Non-pigmented ciliary epithelial cell (primary cell): ENCODE results near the gene CP.
"Not testable (repeated sequence)": the region's sequence is repeated elsewhere in the genome, so short reads cannot be mapped to it uniquely, and the experiment has no call there.

Experiments
- DNase-seq: peaks from one replicate; pipeline ENCODE4 v3.0.0-alpha.2; 2010; ENCODE audit warnings: low read depth

CP gene

GRCh38 chr3:149227591-149228268 is 6.1 kb upstream of the CP start:
- no peak for DNase-seq

GRCh38 chr3:149226776-149227175 is 5.1 kb upstream of the CP start:
- no peak for DNase-seq

- no peak for DNase-seq
These were observed 3.3 kb upstream of the CP start for GRCh38 chr3:149224736-149225594.

GRCh38 chr3:149223461-149223820 is 1.8 kb upstream of the CP start:
- DNase-seq: no peak

DNA sequence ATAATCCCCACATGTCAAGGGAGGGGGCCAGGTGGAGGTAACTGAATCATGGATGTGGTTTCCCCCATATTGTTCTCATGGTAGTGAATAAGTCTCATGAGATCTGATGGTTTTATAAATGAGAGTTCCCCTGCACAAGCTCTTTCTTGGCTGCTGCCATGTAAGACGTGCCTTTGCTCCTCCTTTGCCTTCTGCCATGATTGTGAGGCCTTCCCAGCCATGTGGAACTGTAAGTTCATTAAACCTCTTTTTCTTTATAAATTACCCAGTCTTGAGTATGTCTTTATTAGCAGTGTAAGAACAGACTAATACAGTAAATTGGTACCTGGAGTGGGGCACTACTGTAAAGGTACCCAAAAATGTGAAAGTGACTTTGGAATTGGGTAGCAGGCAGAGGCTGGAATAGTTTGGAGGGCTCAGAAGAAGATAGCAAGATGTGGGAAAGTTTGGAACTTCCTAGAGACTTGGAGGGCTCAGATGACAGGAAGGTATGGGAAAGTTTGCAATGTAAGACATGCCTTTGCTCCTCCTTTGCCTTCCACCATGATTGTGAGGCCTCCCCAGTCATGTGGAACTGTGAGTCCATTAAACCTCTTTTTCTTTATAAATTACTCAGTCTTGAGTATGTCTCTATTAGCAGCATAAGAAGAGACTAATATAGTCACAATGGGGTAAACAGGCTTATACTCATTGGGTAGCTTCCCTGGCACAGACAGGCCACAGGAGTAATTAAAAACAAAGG is 2.1 kb downstream of the CP start:
- not testable (repeated sequence) for DNase-seq

- DNase-seq: no peak
These were observed 4.3 kb downstream of the CP start for GRCh38 chr3:149217347-149217746.

DNA sequence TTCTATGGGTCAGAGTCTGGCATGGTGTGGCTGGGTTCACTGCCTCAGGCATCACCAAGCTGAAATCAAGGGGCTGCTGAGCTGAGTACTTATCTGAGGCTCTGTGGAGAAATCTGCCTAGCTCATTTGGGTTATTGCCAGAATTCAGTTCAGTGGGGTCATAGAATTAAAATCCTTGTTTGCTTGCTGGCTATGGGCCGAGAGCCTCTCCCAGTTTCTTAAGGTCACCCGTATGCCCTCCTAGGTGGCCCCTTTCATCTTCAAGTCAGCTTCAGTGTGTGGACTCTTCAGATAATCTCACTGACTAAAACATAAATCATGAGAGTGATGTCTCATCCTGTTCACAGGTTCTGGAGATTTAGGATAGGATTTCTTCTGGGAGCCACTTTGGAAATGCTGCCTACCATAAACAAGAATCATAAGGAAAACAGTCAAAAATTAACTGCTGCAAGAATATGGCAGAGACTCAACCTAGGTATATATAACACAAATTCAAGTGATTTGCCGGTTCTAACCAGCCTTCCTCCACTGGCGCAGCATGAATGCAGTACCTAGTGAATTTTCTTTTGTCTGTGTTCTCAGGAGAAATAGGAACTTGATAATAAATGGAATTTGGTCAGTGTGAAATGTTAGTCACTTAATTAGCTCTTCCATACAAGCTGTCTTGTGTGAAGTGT is 5.3 kb downstream of the CP start:
- DNase-seq: no peak

GRCh38 chr3:149215515-149215914 is 6.1 kb downstream of the CP start:
- DNase-seq: no peak

DNA sequence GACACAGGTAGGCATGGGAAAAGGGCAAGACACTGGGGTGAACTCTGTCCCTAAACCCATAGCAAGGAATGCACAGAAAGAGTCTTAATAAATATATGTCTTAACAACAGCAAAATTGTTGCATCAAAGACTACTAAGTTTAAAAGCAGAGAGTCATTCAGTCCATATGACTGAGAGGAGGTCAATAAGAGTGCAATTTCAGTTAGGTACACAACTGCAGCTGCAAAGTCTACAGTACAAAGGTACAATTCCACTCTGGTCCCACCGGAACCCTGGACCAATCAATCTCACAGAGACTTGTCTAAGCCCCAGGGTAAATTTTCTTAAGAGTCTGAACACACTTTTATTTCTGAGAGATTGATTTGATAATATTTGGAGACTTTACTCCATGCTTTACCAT is 6.9 kb downstream of the CP start:
- DNase-seq: no peak

DNA sequence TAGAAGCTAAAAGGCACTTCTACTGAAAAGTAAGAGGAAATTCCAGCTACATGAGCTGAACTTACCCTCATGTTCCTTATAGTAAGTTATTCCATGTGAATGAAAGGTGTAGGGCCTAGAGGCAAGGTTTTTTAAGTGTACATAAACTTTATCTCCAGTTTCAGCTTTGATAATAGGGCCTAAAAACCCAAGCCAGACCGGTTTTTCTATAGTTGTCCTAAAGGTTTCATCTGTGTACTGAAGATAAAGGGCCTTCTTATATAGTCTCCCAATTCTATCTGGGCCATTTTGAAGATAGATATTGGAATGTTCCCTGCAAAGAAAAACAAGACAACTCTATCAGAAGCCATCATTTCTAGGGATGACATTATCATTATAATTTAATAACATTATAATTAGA is 9.2 kb downstream of the CP start:
- no peak for DNase-seq

DNA sequence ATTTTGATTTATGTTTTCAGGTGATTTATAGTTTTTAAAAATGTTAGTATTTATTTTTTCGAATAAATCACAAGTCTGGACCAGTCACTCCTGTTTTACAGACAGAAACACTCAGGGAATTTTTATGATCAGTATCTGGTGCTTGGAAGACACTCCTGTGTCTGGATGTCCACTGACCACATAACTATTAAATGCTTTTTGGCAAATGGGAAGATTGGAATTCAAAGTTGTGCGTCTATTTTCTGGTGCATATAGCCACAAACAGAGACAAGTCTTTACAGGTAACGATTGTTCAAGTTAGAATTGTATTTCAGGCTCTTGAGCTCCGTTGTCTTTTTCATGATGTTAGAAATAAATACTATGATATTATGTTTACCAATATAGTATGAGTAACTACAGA is 12.2 kb downstream of the CP start:
- no peak for DNase-seq

GRCh38 chr3:149207475-149207874 is 14.2 kb downstream of the CP start:
- no peak for DNase-seq

GRCh38 chr3:149204390-149204991 is 17.1 kb downstream of the CP start:
- no peak for DNase-seq

DNA sequence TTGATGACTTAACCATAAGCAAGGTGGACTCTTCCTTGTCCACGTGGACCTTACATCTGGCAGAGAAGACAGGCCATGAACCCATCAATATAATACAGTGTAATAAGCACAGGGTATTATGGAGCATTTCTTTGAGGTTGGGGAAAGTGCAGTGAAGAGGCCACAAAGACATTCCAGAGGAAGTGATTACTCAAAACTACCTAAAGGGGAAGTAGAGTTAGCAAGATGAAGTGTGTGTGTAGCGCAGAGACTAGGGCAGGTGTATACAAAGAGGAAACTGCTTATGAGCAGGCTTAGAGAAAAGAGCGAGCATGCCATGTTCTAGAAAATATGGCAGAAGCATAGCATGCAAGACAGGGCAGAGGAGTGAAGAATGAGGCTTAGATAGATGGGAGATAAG is 17.9 kb downstream of the CP start:
- no peak for DNase-seq

GRCh38 chr3:149199474-149199873 is 22.2 kb downstream of the CP start:
- no peak for DNase-seq

GRCh38 chr3:149198611-149199010 is 23.0 kb downstream of the CP start:
- DNase-seq: peak; percentile 45

GRCh38 chr3:149197669-149198068 is 24.0 kb downstream of the CP start:
- DNase-seq: no peak

DNA sequence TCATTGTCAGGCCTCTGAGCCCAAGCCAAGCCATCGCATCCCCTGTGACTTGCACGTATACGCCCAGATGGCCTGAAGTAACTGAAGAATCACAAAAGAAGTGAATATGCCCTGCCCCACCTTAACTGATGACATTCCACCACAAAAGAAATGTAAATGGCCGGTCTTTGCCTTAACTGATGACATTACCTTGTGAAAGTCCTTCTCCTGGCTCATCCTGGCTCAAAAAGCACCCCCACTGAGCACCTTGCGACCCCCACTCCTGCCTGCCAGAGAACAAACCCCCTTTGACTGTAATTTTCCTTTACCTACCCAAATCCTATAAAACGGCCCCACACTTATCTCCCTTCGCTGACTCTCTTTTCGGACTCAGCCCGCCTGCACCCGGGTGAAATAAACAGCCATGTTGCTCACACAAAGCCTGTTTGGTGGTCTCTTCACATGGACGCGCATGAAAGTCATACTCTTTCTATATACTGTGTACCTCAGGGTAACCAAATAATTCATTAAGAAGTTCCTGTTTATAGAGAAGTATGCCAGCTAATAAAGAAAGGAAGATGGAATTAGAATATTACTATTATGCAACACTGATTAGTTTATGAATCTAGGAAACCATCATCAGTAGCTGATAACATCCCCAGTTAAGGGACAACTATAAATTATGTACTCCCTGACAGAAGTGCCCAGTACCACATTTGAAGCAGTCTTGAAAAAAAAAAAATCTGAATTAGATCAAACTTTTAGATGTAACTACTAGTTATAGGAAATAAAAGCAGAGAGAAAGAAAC is 24.6 kb downstream of the CP start:
- DNase-seq: not testable (repeated sequence)

- no peak for DNase-seq
These were observed 26.4 kb downstream of the CP start for GRCh38 chr3:149195221-149195620.

- no peak for DNase-seq
These were observed 33.1 kb downstream of the CP start for GRCh38 chr3:149188494-149188893.

GRCh38 chr3:149186721-149187120 is 34.9 kb downstream of the CP start:
- DNase-seq: no peak
